GM23338 (cell line): ENCODE data around the gene DRC3. TPM values are rescaled to one million over a fixed set of nuclear protein-coding genes. Genes with fewer than 3 reads are reported as not detected.

Source experiments
- ATAC-seq: fragments of 200-7000 bp; cut with Tn5 transposase; 3 replicates; pipeline ENCODE4 v1.9.1; 2020
- DNase-seq: peaks from one replicate; pipeline ENCODE4 v3.0.0-alpha.2; 2015; ENCODE audit warnings: low spot score
- H2AFZ ChIP-seq: fragments of 200-600 bp; sonication (generic); 2 replicates; pipeline ENCODE4 v1.8.0; 2016; ENCODE audit warnings: antibody characterized with exemption, mild to moderate bottlenecking, moderate library complexity
- H3F3A ChIP-seq: fragments of 200-600 bp; sonication (generic); replicated peaks from 2 replicates; pipeline ENCODE4 v1.8.0; 2017; ENCODE audit warnings: antibody characterized with exemption, mixed run types, low read depth
- H3K27ac ChIP-seq: fragments of 200-600 bp; sonication (generic); 2 replicates; pipeline ENCODE4 v1.6.1; 2016; ENCODE audit warnings: low read depth
- H3K27me3 ChIP-seq: fragments of 200-600 bp; sonication (generic); 2 replicates; pipeline ENCODE4 v1.8.0; 2016; ENCODE audit warnings: mild to moderate bottlenecking, mixed run types, moderate library complexity; ENCODE audit not compliant: insufficient read depth
- H3K36me3 ChIP-seq: fragments of 200-600 bp; sonication (generic); 2 replicates; pipeline ENCODE4 v1.8.0; 2016; ENCODE audit warnings: mild to moderate bottlenecking; ENCODE audit not compliant: insufficient read depth
- H3K4me1 ChIP-seq: fragments of 200-600 bp; sonication (generic); 2 replicates; pipeline ENCODE4 v1.8.0; 2016; ENCODE audit warnings: mild to moderate bottlenecking, moderate library complexity; ENCODE audit not compliant: insufficient read depth
- H3K4me2 ChIP-seq: fragments of 200-600 bp; sonication (generic); 2 replicates; pipeline ENCODE4 v1.7.1; 2017; ENCODE audit warnings: mixed run types
- H3K4me3 ChIP-seq: fragments of 200-600 bp; sonication (generic); 2 replicates; pipeline ENCODE4 v1.6.1; 2016; ENCODE audit warnings: mixed run types
- H3K79me2 ChIP-seq: fragments of 200-600 bp; sonication (generic); replicated peaks from 2 replicates; pipeline ENCODE4 v1.8.0; 2017; ENCODE audit warnings: mild to moderate bottlenecking; ENCODE audit not compliant: insufficient read depth
- H3K9me2 ChIP-seq: fragments of 200-600 bp; sonication (generic); 2 replicates; pipeline ENCODE4 v1.8.0; 2017; ENCODE audit not compliant: insufficient read depth
- H4K20me1 ChIP-seq: fragments of 200-600 bp; sonication (generic); replicated peaks from 2 replicates; pipeline ENCODE4 v1.8.0; 2017; ENCODE audit warnings: mild to moderate bottlenecking; ENCODE audit not compliant: insufficient read depth
- H3K27ac Mint-ChIP-seq: 2 replicates; pipeline ENCODE4 v1.8.0; 2020; ENCODE audit warnings: inconsistent platforms, mild to moderate bottlenecking, moderate library complexity, mixed read lengths
- H3K27me3 Mint-ChIP-seq: 3 replicates; pipeline ENCODE4 v1.8.0; 2022; ENCODE audit warnings: low read depth, mild to moderate bottlenecking, moderate library complexity, mixed read lengths, inconsistent platforms; ENCODE audit not compliant: insufficient read depth, poor library complexity
- H3K36me3 Mint-ChIP-seq: 3 replicates; pipeline ENCODE4 v1.8.0; 2021; ENCODE audit warnings: low read depth, mild to moderate bottlenecking, inconsistent platforms, moderate library complexity, mixed read lengths
- H3K4me1 Mint-ChIP-seq: 3 replicates; pipeline ENCODE4 v1.8.0; 2020; ENCODE audit warnings: mild to moderate bottlenecking, inconsistent platforms, mixed read lengths
- H3K4me3 Mint-ChIP-seq: 3 replicates; pipeline ENCODE4 v1.8.0; 2021; ENCODE audit warnings: moderate library complexity, mild to moderate bottlenecking, inconsistent platforms, mixed read lengths
- H3K9me3 Mint-ChIP-seq: 3 replicates; pipeline ENCODE4 v1.8.0; 2020; ENCODE audit warnings: moderate library complexity, mild to moderate bottlenecking, inconsistent platforms, mixed read lengths
- EZH2phosphoT487 ChIP-seq: fragments of 200-600 bp; sonication (generic); IDR thresholded peaks from one replicate; pipeline ENCODE4 v1.8.1; 2018; ENCODE audit warnings: antibody characterized with exemption; ENCODE audit not compliant: unreplicated experiment
- JUNB ChIP-seq: IDR thresholded peaks from one replicate; pipeline ENCODE4 v1.6.1; 2016; ENCODE audit warnings: antibody characterized with exemption; ENCODE audit not compliant: unreplicated experiment
- REST ChIP-seq: IDR thresholded peaks from one replicate; pipeline ENCODE4 v1.6.1; 2018; ENCODE audit warnings: antibody characterized with exemption; ENCODE audit not compliant: unreplicated experiment
- ZNF331 ChIP-seq: fragments of 250-450 bp; sonication (Bioruptor Pico); IDR thresholded peaks from 2 replicates; pipeline ENCODE4 v1.5.0; 2020; ENCODE audit warnings: low read depth, mild to moderate bottlenecking, moderate library complexity
- ZNF462 ChIP-seq: fragments of 250-450 bp; sonication (Bioruptor Pico); IDR thresholded peaks from 2 replicates; pipeline ENCODE4 v1.5.0; 2020; ENCODE audit warnings: mild to moderate bottlenecking, moderate library complexity
- polyA plus RNA-seq: library from polyadenylated mRNA; unstranded; fragments of >200 nt; fragmentation: Nextera tagmentation; extraction: Ambion mirVana; gene quantifications from 2 replicates; pipeline ENCODE4 v1.2.1, GENCODE V29; 2016
- total RNA-seq: library from RNA; depleted of rRNA; stranded (reverse); fragments of >200 nt; shearing (Covaris generic); gene quantifications from 2 replicates; pipeline ENCODE4 v1.2.3, GENCODE V29; 2014

Gene DRC3
- total and polyA plus RNA-seq, 2 experiments from 2014 or later: 1.1 TPM; not detected in 1

- TF ChIP-seq ZNF462: no peak
- no peak for TF ChIP-seq JUNB
These were observed 63.0 kb downstream of the DRC3 start (continued) for GRCh38 chr17:18035704-18036103.

- DNase-seq (no peak), ATAC-seq (no peak)
- no peaks in the 10 kb centered on the region; the same call in 2 of the 3 replicates for H3K9me3 Mint-ChIP-seq
- Histone ChIP-seq H3F3A (no peaks in the 10 kb centered on the region), H4K20me1 (peaks cover 17% of the 10 kb centered on the region), H3K4me1 (peaks cover 7% of the 10 kb centered on the region), H3K4me3 (peak overlapping the region; percentile 82; the same call in 1 of the 2 replicates), H3K4me2 (peak overlapping the region; percentile 95; the same call in 1 of the 2 replicates), H3K79me2 (peaks cover 30% of the 10 kb centered on the region), H3K27ac (no peak overlapping the region), H2AFZ (no peak overlapping the region), H3K36me3 (no peaks in the 10 kb centered on the region), H3K27me3 (no peaks in the 10 kb centered on the region), H3K9me2 (no peaks in the 10 kb centered on the region)
- peaks cover 16% of the 10 kb centered on the region for H3K27me3 Mint-ChIP-seq
- H3K36me3 Mint-ChIP-seq: no peaks in the 10 kb centered on the region; the same call in 2 of the 3 replicates
- no peak overlapping the region for H3K27ac Mint-ChIP-seq
- H3K4me3 Mint-ChIP-seq: peak overlapping the region; percentile 89
- H3K4me1 Mint-ChIP-seq: peaks cover 28% of the 10 kb centered on the region
- TF ChIP-seq EZH2phosphoT487: no peak
- TF ChIP-seq ZNF462: no peak
- TF ChIP-seq REST: no peak
- no peak for TF ChIP-seq ZNF331 (CRISPR knock-in tag)
These were observed 64.8 kb downstream of the DRC3 start for GRCh38 chr17:18037486-18037885.
